PC-9 (cell line): Measurements from ENCODE around the gene ADGRD1.

Experiments used
- CTCF ChIP-seq: fragments of 200-600 bp; sonication (generic); conservative IDR thresholded peaks from 2 replicates; pipeline ENCODE4 v1.6.1; 2017; ENCODE audit warnings: mixed run types, antibody characterized with exemption, mild to moderate bottlenecking, moderate library complexity
- EZH2 ChIP-seq: fragments of 200-600 bp; sonication (generic); IDR thresholded peaks from 2 replicates; pipeline ENCODE4 v1.8.0; 2017; ENCODE audit warnings: antibody characterized with exemption, low read depth

- no peak for TF ChIP-seq CTCF
- TF ChIP-seq EZH2 = no peak
Observed at GRCh38 chr12:131017477-131017991, 63.8 kb downstream of the ADGRD1 start.
